A549 (cell line): ENCODE measurements around the gene SOD3.

Source experiments
- ELK1 ChIP-seq: fragments of 150-350 bp; IDR thresholded peaks from 2 replicates; pipeline ENCODE4 v1.6.1; 2014; ENCODE audit warnings: low read depth, mild to moderate bottlenecking, low read length
- EP300 ChIP-seq, 2 experiments: fragments of >200 bp; sonication (Bioruptor Twin); formaldehyde crosslinking; IDR thresholded peaks; 2 replicates in 1 of 2; 3 replicates in 1 of 2; pipeline ENCODE4 v1.6.1; 2016 to 2017
- JUN ChIP-seq, 2 experiments: fragments of >200 bp; sonication (Bioruptor Twin); formaldehyde crosslinking; IDR thresholded peaks; 2 replicates in 1 of 2; 3 replicates in 1 of 2; pipeline ENCODE4 v1.6.1; 2016 to 2017
- MAFK ChIP-seq: fragments of 450-650 bp; IDR thresholded peaks from 2 replicates; pipeline ENCODE4 v1.6.1; 2014; ENCODE audit not compliant: partially characterized antibody
- MAZ ChIP-seq: fragments of 150-350 bp; IDR thresholded peaks from 2 replicates; pipeline ENCODE4 v1.6.1; 2014; ENCODE audit warnings: antibody characterized with exemption, low read depth, low read length, borderline replicate concordance
- PHF8 ChIP-seq: fragments of 200-600 bp; sonication (generic); IDR thresholded peaks from 2 replicates; pipeline ENCODE4 v1.6.1; 2016; ENCODE audit warnings: low read depth, mild to moderate bottlenecking, antibody characterized with exemption, moderate library complexity, borderline replicate concordance
- POLR2A ChIP-seq: IDR thresholded peaks from 2 replicates; pipeline ENCODE4 v1.6.1; 2012; ENCODE audit warnings: mild to moderate bottlenecking, low read length
- POLR2AphosphoS2 ChIP-seq: conservative IDR thresholded peaks from 2 replicates; pipeline ENCODE4 v1.6.1; 2012; ENCODE audit warnings: low read length, improper control_type of control experiment, inconsistent platforms
- REST ChIP-seq: fragments of 200-600 bp; sonication (generic); IDR thresholded peaks from 2 replicates; pipeline ENCODE4 v1.6.1; 2016; ENCODE audit warnings: antibody characterized with exemption, mild to moderate bottlenecking, moderate library complexity
- ZFP36 ChIP-seq: fragments of 450-650 bp; IDR thresholded peaks from 2 replicates; pipeline ENCODE4 v1.6.1; 2014; ENCODE audit warnings: borderline replicate concordance; ENCODE audit not compliant: partially characterized antibody
- TF ChIP-seq, protein P1 (sequence below): fragments of >200 bp; sonication (Bioruptor Twin); formaldehyde crosslinking; IDR thresholded peaks from 3 replicates; pipeline ENCODE4 v1.5.1; 2016
- TF ChIP-seq, protein P2 (sequence below): IDR thresholded peaks from 2 replicates; pipeline ENCODE4 v1.6.1; 2012; ENCODE audit warnings: low read depth, borderline replicate concordance

DNA sequence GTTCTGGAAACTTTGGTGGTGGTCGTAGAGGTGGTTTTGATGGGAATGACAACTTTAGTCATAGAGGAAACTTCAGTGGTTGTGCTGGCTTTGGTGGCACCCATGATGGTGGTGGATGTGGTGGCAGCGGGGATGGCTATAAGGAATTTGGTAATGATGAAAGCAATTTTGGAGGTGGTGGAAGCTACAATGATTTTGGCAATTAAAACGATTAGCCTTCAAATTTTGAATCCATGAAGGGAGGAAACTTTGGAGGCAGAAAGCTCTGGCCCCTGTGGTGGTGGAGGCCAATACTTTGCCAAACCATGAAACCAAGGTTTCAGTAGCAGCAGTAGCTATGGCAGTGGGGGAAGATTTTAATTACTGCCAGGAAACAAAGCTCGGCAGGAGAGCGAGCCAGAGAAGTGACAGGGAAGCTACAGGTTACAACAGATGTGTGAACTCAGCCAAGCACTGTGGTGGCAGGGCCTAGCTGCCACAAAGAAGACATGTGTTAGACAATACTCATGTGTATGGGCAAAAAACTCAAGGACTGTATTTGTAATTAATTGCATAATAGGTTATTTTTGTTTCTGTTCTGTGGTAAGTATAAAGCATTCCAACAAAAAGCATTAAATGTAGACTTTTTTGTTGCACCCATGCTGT is 23.2 kb upstream of the SOD3 start:
- TF ChIP-seq ELK1: no peak
- no peak for TF ChIP-seq EP300 (IDR thresholded peaks at IDR 0.05)
- no peak for TF ChIP-seq REST
- TF ChIP-seq, protein P1, sequence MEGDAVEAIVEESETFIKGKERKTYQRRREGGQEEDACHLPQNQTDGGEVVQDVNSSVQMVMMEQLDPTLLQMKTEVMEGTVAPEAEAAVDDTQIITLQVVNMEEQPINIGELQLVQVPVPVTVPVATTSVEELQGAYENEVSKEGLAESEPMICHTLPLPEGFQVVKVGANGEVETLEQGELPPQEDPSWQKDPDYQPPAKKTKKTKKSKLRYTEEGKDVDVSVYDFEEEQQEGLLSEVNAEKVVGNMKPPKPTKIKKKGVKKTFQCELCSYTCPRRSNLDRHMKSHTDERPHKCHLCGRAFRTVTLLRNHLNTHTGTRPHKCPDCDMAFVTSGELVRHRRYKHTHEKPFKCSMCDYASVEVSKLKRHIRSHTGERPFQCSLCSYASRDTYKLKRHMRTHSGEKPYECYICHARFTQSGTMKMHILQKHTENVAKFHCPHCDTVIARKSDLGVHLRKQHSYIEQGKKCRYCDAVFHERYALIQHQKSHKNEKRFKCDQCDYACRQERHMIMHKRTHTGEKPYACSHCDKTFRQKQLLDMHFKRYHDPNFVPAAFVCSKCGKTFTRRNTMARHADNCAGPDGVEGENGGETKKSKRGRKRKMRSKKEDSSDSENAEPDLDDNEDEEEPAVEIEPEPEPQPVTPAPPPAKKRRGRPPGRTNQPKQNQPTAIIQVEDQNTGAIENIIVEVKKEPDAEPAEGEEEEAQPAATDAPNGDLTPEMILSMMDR: no peak
- no peak for TF ChIP-seq MAZ
- TF ChIP-seq POLR2A: no peak
- no peak for TF ChIP-seq MAFK
- TF ChIP-seq PHF8: no peak
- TF ChIP-seq ZFP36: no peak
- no peak for TF ChIP-seq POLR2AphosphoS2
- no peak for TF ChIP-seq JUN (IDR thresholded peaks at IDR 0.05)
- TF ChIP-seq, protein P2, sequence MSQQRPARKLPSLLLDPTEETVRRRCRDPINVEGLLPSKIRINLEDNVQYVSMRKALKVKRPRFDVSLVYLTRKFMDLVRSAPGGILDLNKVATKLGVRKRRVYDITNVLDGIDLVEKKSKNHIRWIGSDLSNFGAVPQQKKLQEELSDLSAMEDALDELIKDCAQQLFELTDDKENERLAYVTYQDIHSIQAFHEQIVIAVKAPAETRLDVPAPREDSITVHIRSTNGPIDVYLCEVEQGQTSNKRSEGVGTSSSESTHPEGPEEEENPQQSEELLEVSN: no peak
